Kidney (tissue), 14 donors: ENCODE results near the gene SPAG6. TPM values are rescaled to one million over a fixed set of nuclear protein-coding genes. Genes with fewer than 3 reads are reported as not detected.

ENCODE experiments used
- DNase-seq, 5 donors: peaks; one replicate each; pipeline ENCODE4 v3.0.0-alpha.2; 2013 to 2020
- FAIRE-seq: peaks from 2 replicates; lab custom pipeline; 2012; peaks lifted over from hg19 to GRCh38; lab: Jason Lieb, UNC
- H3K27ac ChIP-seq, 2 donors: one replicate each; pipeline ENCODE4 v1.7.0; 2013; ENCODE audit warnings: low read depth in 2 of 2, low read length in 2 of 2, inconsistent platforms in 1 of 2
- H3K27me3 ChIP-seq: one replicate; pipeline ENCODE4 v1.7.1; 2013; ENCODE audit warnings: low read length, inconsistent platforms; ENCODE audit not compliant: control insufficient read depth, insufficient read depth
- H3K36me3 ChIP-seq, 3 donors: one replicate each; pipeline versions ENCODE4 v1.7.0 to v1.7.1; 2013; ENCODE audit warnings: low read length in 3 of 3, control low read depth in 1 of 3, inconsistent platforms in 1 of 3; ENCODE audit not compliant: insufficient read depth in 3 of 3, control insufficient read depth in 2 of 3
- H3K4me1 ChIP-seq, 3 donors: one replicate each; pipeline versions ENCODE4 v1.7.0 to v1.7.1; 2013; ENCODE audit warnings: low read length in 3 of 3, inconsistent platforms in 1 of 3, low read depth in 1 of 3; ENCODE audit not compliant: control insufficient read depth in 2 of 3, insufficient read depth in 2 of 3
- H3K4me3 ChIP-seq, 3 donors: one replicate each; pipeline versions ENCODE4 v1.7.0 to v1.8.1; 2013; ENCODE audit warnings: low read length in 3 of 3, control low read depth in 1 of 3, inconsistent platforms in 1 of 3
- H3K9ac ChIP-seq, 3 donors: one replicate each; pipeline versions ENCODE4 v1.7.0 to v1.7.1; 2013; ENCODE audit warnings: low read length in 3 of 3, control low read depth in 1 of 3, inconsistent platforms in 1 of 3
- H3K9me3 ChIP-seq, 3 donors: one replicate each; pipeline versions ENCODE4 v1.7.0 to v1.7.1; 2013; ENCODE audit warnings: low read length in 3 of 3, control low read depth in 1 of 3, inconsistent platforms in 1 of 3; ENCODE audit not compliant: control insufficient read depth in 2 of 3, insufficient read depth in 1 of 3
- intact Hi-C: fragments of 100-400 bp; cut with DNase I; formaldehyde crosslinking; loops from one replicate; pipeline ENCODE4 v1.11.1; 2022
- polyA plus RNA-seq: library from polyadenylated mRNA; stranded (reverse); fragments of 350-450 nt; fragmentation: Illumina TruSeq; extraction: RNeasy Lipid Tissue Mini Kit (QIAGEN cat#74804); gene quantifications from one replicate; pipeline ENCODE4 v1.2.3, GENCODE V29; 2014; ENCODE audit warnings: low read depth, low replicate concordance; ENCODE audit not compliant: insufficient read depth
- total RNA-seq: library from RNA; stranded (reverse); fragmentation: NEBNext Ultra II Directional; extraction: Animal tissue kit (Norgen Biotek cat#: 25700); gene quantifications from one replicate; pipeline ENCODE4 v1.2.1, GENCODE V29; 2021
- TF ChIP-seq, protein P1 (sequence below): IDR thresholded peaks from 3 replicates; pipeline ENCODE4 v1.5.1; 2012; ENCODE audit warnings: mild to moderate bottlenecking, moderate library complexity, borderline replicate concordance; ENCODE audit not compliant: insufficient read depth; ENCODE audit errors: extremely low read depth
- donor health status: control.
- donor health status: control.
- donor health status: control.
- donor health status: control.
- donor health status: control.
- donor health status: DM: yes; HTN: yes; CAD: no.
- donor health status: Normal renal cell carcinoma (clear cell type).

The SPAG6 gene
- total and polyA plus RNA-seq, 2 donors from 2014 or later, result 0.30 to 8.4 TPM

DNA sequence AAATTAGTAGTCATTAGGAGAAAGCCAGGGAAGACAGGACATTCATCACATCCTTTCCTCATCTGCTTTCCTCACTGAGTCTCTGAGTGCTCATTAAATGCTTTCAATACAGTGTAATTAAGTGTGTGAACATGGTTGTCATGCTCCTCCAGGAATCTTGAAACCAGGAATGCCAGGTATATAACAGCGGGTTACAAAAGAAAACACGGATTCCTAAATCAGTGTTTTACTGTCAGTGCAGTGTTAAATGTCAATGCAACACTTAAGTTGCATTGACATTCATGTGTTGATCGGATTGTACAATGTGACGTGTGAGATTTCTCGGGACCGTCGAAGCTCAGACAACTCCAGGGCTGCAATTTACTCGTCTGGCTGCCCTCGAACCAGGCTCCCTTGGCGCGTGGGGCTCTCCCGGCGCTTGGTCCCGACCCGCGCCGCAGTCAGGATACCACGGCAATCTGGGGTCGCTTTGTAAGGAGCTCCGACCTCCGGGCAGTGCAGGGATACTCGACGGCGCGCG is 455 bp upstream of the SPAG6 start:
- Histone ChIP-seq H3K27me3 (peaks cover 59% of the 10 kb centered on the region), H3K4me1 (peaks cover 0 to 5% (median 2%) of the 10 kb centered on the region in 3 donors), H3K27ac (no peak overlapping the region), H3K4me3 (no peak overlapping the region), H3K9ac (no peak overlapping the region), H3K36me3 (no peaks in the 10 kb centered on the region), H3K9me3 (peaks cover 0 to 3% (median 0%) of the 10 kb centered on the region in 3 donors)
- intact Hi-C loops, result no loop called here
- peak in 1 of 5 donors; percentile 25 for DNase-seq
- no peak for FAIRE-seq
- TF ChIP-seq, protein P1, sequence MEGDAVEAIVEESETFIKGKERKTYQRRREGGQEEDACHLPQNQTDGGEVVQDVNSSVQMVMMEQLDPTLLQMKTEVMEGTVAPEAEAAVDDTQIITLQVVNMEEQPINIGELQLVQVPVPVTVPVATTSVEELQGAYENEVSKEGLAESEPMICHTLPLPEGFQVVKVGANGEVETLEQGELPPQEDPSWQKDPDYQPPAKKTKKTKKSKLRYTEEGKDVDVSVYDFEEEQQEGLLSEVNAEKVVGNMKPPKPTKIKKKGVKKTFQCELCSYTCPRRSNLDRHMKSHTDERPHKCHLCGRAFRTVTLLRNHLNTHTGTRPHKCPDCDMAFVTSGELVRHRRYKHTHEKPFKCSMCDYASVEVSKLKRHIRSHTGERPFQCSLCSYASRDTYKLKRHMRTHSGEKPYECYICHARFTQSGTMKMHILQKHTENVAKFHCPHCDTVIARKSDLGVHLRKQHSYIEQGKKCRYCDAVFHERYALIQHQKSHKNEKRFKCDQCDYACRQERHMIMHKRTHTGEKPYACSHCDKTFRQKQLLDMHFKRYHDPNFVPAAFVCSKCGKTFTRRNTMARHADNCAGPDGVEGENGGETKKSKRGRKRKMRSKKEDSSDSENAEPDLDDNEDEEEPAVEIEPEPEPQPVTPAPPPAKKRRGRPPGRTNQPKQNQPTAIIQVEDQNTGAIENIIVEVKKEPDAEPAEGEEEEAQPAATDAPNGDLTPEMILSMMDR, result no peak

DNA sequence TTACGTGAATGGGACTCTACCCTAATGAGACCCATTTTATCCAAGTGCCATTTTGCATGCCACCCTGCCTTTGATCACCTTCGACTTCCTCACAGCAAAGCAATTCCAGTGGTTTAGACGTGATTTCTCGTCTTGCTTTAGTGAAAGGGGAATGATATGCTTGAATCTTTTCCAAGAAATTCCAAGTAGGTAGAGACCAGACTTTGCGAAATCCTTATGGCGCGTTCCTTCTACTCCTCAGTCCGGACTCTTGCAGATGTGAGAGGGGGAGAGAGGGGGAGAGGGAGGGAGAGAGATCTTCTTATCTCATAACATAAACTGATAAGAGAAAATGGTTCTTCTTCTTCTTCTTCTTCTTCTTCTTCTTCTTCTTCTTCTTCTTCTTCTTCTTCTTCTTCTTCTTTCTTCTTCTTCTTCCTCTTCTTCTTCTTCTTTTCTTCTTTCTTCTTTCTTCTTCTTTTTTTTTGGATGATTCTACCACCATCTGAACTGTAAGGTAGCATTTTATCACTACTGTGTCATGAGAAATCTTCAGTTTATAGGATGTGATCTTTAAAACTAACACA is 883 bp downstream of the SPAG6 start:
- intact Hi-C loops, result no loop called here
- TF ChIP-seq, protein P1, result no peak
- Histone ChIP-seq H3K9me3 (peaks cover 0 to 3% (median 0%) of the 10 kb centered on the region in 3 donors), H3K4me1 (peaks cover 0 to 4% (median 0%) of the 10 kb centered on the region in 3 donors), H3K36me3 (no peaks in the 10 kb centered on the region), H3K27ac (no peak overlapping the region), H3K9ac (no peak overlapping the region), H3K27me3 (peaks cover 59% of the 10 kb centered on the region), H3K4me3 (no peak overlapping the region)
- DNase-seq, result peak in 2 of 5 donors; percentile 24 to 54
- FAIRE-seq, result no peak

DNA sequence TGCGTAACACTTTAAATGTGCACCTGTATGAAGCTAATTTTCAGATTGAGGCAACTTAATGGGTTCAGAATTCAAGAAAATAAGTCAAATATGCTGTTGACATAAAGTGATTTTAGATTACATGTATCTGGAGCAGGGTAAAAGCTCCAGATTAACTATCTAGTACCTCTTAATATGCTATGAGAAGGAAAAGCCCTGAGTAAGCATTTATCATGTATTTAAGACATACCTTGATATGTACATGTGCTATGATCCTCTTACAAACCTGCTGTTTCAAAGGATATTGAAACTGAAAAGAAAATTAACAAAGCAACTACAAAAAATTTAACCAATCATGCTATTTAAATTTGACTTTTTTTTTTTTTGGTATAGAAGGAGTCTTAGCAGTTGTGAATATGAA is 4.5 kb downstream of the SPAG6 start:
- intact Hi-C loops, result no loop called here
- Histone ChIP-seq H3K9ac (no peak overlapping the region), H3K27ac (no peak overlapping the region), H3K9me3 (peaks cover 0 to 3% (median 0%) of the 10 kb centered on the region in 3 donors), H3K27me3 (peaks cover 27% of the 10 kb centered on the region), H3K4me3 (no peak overlapping the region), H3K36me3 (no peaks in the 10 kb centered on the region), H3K4me1 (peaks cover 0 to 2% (median 0%) of the 10 kb centered on the region in 3 donors)
- FAIRE-seq, result no peak
- TF ChIP-seq, protein P1, result no peak
- DNase-seq, result no peak
